ENCODE data around the gene LRTM2.

DNA sequence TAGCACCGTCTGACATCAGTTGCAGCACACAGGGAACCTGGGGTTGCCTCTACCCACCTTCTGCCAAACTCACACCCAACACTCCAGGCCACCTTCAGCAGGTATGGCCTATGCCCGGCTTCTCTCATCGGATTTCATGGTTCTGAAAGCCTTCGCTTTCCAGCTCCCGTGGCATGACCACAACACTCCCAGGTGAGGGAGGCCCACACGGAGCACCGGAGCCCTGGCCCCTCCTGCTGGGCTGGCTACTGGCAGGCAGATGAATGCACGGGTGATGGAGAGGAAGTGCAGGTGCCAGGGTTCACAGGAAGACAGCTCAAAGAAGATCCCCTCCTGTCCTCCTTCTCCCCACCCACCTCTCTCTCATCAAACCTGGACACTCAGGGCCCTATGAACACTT lies 60.9 kb downstream of the LRTM2 start:
- TF ChIP-seq, protein P1, sequence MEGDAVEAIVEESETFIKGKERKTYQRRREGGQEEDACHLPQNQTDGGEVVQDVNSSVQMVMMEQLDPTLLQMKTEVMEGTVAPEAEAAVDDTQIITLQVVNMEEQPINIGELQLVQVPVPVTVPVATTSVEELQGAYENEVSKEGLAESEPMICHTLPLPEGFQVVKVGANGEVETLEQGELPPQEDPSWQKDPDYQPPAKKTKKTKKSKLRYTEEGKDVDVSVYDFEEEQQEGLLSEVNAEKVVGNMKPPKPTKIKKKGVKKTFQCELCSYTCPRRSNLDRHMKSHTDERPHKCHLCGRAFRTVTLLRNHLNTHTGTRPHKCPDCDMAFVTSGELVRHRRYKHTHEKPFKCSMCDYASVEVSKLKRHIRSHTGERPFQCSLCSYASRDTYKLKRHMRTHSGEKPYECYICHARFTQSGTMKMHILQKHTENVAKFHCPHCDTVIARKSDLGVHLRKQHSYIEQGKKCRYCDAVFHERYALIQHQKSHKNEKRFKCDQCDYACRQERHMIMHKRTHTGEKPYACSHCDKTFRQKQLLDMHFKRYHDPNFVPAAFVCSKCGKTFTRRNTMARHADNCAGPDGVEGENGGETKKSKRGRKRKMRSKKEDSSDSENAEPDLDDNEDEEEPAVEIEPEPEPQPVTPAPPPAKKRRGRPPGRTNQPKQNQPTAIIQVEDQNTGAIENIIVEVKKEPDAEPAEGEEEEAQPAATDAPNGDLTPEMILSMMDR (conservative IDR thresholded peaks at IDR 0.05; ENCODE audit: low read depth, low read length): no peak
- TF ChIP-seq CEBPB (IDR thresholded peaks at IDR 0.05; ENCODE audit: low read depth, low read length) (no peak), BHLHE40 (IDR thresholded peaks at IDR 0.05; ENCODE audit: low read depth, low read length) (no peak), FOS (IDR thresholded peaks at IDR 0.05; ENCODE audit: low read depth, low read length) (no peak)

All from IMR-90 (cell line).